Measurements from ENCODE around the gene CFDP1.

The CFDP1 gene

DNA sequence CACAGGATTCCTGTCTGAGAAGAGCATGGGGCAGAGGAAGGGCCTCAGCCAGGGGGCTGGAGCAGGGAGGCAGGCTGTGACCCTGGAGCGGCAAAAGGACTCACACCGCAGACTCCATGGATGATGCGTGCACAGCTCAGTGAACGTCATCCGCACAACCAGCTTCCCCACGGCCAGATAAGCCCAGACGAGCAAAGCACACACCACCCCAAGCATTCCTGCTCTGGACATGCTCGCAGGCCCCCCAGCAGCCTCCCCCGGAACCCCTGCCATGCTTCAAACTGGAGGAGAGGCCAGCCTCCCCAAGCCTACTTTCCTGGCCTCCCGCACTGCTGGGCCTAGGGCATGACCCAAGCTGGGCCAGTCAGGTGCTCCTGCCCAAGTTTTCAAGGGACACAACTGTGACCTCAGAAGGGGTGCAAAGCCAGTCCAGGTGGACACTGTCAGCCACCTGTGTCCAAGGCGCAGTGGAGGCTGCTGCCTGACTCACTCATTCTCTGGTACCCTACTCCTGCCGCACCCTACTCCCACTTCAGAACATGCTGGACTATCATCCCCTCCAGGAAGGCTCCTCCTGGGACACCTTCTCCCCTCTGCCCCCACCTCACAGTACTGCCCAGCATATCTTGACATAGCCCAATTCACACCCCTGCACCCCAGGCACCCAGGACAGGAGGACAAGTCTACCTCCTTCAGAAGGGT, 186.6 kb downstream of the CFDP1 start:
- DNase-seq: no peak

DNA sequence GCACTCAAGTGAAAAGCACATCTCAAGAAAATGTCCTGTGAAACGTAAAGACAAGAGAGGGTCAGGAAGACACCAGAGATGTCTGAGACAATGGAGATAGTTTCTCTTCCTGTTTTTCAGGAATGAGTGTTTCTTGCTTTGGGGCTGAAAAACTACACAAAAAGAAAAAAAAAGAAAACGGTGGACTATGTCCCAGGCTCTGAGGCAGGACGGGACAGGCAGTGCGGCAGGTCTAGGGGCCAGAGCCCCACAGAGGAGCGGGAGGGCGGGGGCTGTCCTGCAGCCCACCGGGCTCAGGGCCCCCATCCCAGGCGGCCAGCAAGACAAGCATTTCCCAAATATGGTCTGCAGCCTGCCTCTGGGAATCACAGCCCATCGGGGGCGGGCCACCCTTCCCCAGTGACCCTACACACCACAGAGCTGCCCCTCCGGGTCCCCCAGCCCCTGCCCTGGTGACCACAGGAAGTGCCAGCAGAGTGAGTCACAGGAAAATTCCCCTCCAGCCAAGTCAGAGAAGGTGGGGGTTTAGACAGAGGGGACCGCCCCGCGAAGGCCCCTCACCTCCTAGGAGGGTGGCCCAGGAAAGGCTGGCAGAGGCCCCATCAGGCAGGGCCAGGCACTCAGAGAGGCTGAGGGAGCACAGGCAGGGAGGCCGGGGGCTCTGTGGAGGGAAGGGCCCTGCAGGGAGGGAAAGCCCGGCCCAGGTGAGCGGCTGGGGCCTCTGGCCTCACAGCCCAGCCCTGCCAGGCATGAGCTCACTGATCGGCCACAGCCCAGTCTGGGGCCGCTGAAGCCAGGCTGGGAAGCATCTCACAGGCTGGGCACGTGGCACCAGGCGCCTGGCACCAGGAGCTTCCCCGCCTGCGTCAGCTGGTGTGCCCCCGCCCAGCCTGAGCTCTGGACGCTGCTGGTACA, 188.2 kb downstream of the CFDP1 start:
- no peak for DNase-seq

DNA sequence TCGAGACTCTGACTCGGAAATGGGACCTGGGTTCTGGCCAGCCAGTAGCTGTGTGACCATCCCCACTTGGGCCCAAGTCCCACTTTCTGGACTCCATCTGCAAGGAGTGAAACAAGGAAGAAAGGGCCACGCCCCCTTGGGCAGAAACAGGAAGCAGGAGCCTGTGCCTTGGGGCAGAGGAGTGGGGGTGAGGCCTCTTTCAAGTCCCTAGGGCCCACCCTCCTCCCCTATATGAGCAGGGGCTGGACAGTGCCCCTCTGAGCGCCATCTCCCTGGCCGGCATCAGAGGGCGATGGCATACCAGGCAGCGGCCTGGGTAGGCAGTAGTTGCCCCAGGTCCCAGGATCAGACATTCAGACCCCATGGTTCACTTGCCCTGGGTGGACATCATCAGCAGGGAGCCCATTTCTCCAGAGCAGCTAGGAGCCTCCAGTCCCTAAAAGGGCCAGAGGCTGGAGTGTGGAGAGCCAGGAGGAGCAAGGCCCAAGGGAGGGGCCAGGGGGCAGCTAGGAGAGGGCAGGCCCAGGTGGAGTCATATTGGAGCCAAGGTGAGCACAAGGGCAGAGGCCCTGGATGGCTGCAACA, 189.0 kb downstream of the CFDP1 start:
- DNase-seq: no peak
